ENCODE measurements around the gene KCTD15.

KCTD15 gene

DNA sequence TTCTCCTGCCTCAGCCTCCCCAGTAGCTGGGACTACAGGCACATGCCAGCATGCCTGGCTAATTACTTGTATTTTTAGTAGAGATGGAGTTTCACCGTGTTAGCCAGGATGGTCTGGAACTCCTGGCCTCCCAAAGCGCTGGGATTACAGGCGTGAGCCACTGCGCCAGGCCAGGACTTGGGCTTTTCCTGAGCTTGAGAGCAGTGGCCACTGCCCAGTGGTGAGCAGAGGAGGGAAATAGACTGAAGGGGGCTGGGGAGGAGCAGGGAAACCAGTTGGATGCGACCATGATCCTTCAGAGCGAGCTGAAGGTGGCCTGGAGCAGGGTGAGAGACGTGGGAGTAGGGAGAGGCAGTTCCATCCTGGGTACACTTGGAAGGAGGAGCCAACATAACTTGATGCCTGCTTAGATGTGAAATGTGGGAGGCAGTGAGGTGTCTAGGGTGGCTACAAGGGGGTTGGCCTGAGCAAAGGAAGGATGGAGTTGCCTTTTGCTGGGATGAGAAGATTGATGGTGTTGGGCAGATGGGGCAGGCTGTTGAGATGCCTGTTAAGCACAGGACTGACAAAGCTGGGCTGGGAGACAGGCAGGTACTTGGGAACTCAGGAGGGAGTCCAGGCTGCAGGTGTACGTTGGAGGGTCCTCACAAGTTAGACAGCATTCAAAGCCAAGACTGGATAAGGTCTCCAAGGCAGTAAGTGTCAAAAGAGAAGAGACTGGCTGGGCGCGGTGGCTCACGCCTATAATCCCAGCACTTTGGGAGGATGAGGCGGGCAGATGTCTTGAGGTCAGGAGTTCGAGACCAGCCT is 31.8 kb downstream of the KCTD15 start:
- H3K27ac ChIP-seq (ENCODE audit: low read depth, low read length), result no peak overlapping the region
- no peaks in the 10 kb centered on the region for H3K27me3 ChIP-seq (ENCODE audit: control insufficient read depth, insufficient read depth, low read length)

DNA sequence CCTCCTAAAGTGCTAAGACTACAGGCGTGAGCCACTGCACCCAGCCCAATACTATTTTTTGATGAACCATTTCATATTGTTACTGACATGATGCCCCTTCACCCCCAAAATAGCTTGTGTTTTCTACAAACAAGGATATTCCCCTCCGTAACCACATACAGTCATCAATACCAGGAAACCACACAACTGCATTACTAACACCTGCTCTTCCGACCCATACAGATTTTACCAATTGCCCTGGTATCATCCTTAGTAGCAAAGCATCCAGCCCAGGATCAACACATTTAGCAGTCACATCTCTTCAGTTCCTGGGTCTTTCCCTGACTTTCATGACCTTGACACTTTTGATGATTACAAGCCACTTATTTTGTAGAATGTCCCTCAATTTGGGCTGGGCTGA is 33.6 kb downstream of the KCTD15 start:
- Histone ChIP-seq H3K27ac (ENCODE audit: low read depth, low read length) (no peak overlapping the region), H3K36me3 (ENCODE audit: control insufficient read depth, insufficient read depth, low read length) (no peaks in the 10 kb centered on the region), H3K27me3 (ENCODE audit: control insufficient read depth, insufficient read depth, low read length) (no peaks in the 10 kb centered on the region), H3K9ac (ENCODE audit: low read length) (no peak overlapping the region), H3K4me3 (ENCODE audit: low read length) (no peak overlapping the region), H3K4me1 (ENCODE audit: control insufficient read depth, insufficient read depth, low read length) (no peaks in the 10 kb centered on the region)

More for the DNA sequence above, 31.8 kb downstream of the KCTD15 start:
- Histone ChIP-seq H3K4me3 (ENCODE audit: low read length) (no peak overlapping the region), H3K9ac (ENCODE audit: low read length) (no peak overlapping the region), H3K36me3 (ENCODE audit: control insufficient read depth, insufficient read depth, low read length) (no peaks in the 10 kb centered on the region), H3K4me1 (ENCODE audit: control insufficient read depth, insufficient read depth, low read length) (no peaks in the 10 kb centered on the region)

DNA sequence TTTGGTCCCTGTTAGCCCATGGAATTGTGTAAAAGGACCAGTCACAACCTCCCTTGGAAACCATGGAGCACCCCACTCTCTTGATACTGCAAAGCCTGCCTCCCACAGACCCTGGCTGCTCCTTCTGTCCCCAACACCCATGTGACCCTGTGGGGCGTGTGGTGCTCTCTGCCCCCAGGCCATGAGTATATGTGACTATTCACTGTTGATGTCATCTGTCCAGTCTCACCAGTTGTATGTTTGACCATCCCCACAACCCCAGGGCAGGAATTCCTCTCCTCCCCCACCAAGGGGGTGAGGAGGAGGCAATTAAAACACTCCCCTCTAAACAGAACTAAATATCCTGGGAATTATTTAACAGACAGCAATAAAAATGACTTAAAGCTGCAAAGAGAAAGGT is 35.2 kb downstream of the KCTD15 start:
- H3K36me3 ChIP-seq (ENCODE audit: control insufficient read depth, insufficient read depth, low read length), result no peaks in the 10 kb centered on the region
- H3K4me1 ChIP-seq (ENCODE audit: control insufficient read depth, insufficient read depth, low read length), result no peaks in the 10 kb centered on the region
- H3K9ac ChIP-seq (ENCODE audit: low read length), result no peak overlapping the region
- no peak overlapping the region for H3K4me3 ChIP-seq (ENCODE audit: low read length)
- no peaks in the 10 kb centered on the region for H3K27me3 ChIP-seq (ENCODE audit: control insufficient read depth, insufficient read depth, low read length)
- no peak overlapping the region for H3K27ac ChIP-seq (ENCODE audit: low read depth, low read length)

DNA sequence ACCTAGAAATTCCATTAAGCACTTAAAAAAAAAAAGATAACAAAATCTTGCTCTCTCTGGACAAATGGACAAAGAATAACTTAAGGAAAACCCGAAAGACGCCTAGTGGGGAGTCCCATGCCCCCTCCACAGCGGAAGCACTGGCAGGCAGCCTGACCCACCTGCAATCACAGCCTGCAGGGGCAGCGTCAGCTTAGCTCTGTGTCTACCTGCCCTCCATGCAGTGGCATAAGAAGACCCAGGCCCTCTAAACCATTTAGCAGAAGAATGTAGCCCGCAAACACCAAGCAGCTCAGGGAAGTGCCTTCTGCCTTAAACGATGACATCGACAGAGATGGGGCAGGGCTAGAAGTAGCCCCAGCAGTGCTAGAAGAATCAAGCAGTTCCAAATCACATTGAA is 36.0 kb downstream of the KCTD15 start:
- no peaks in the 10 kb centered on the region for H3K27me3 ChIP-seq (ENCODE audit: control insufficient read depth, insufficient read depth, low read length)

DNA sequence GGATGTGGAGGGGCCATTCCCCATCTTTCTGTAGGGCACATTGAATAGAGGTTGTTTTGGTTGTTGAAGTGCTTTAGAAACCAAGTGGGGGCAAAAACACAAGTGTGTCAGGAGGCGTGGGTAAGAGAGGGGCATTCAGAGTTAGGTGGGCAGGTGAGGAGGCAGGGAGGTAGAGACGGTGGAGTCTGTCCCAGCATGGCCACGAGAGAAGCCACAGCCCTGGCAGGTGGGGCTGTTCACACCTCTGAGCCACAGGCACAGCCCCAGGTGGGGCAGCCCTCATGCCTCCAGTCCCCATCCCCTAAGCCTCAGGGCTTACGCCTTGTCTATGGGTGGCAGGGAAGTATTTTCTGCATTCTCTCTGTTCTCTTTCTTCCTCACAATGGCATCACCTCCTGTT is 43.7 kb downstream of the KCTD15 start:
- Histone ChIP-seq H3K27me3 (ENCODE audit: control insufficient read depth, insufficient read depth, low read length) (no peaks in the 10 kb centered on the region), H3K4me3 (ENCODE audit: low read length) (no peak overlapping the region)

More for the DNA sequence above, 36.0 kb downstream of the KCTD15 start:
- Histone ChIP-seq H3K9ac (ENCODE audit: low read length) (no peak overlapping the region), H3K4me3 (ENCODE audit: low read length) (no peak overlapping the region), H3K27ac (ENCODE audit: low read depth, low read length) (no peak overlapping the region), H3K4me1 (ENCODE audit: control insufficient read depth, insufficient read depth, low read length) (no peaks in the 10 kb centered on the region), H3K36me3 (ENCODE audit: control insufficient read depth, insufficient read depth, low read length) (no peaks in the 10 kb centered on the region)

DNA sequence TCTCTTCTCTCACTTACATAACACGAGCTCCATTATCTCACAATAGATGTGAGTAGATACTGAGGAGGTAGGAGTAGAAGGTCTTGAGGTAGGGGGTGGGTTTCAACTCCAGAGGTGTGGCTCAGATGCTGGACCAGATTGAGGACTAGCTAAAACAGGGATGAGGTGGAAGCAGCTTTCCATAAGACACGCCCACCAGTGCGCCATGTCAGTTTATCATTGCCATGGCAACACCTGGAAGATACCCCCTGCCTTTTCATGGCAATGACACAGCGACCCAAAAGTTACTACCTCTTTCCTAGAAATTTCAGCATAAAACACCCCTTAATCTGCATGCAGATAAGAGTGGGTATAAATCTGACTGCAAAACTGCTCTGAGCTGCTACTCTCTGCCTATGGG is 44.1 kb downstream of the KCTD15 start:
- Histone ChIP-seq H3K4me1 (ENCODE audit: control insufficient read depth, insufficient read depth, low read length) (no peaks in the 10 kb centered on the region), H3K27ac (ENCODE audit: low read depth, low read length) (no peak overlapping the region), H3K36me3 (ENCODE audit: control insufficient read depth, insufficient read depth, low read length) (no peaks in the 10 kb centered on the region), H3K27me3 (ENCODE audit: control insufficient read depth, insufficient read depth, low read length) (no peaks in the 10 kb centered on the region), H3K4me3 (ENCODE audit: low read length) (no peak overlapping the region), H3K9ac (ENCODE audit: low read length) (no peak overlapping the region)

More for the DNA sequence above, 43.7 kb downstream of the KCTD15 start:
- H3K36me3 ChIP-seq (ENCODE audit: control insufficient read depth, insufficient read depth, low read length), result no peaks in the 10 kb centered on the region
- no peaks in the 10 kb centered on the region for H3K4me1 ChIP-seq (ENCODE audit: control insufficient read depth, insufficient read depth, low read length)
- no peak overlapping the region for H3K9ac ChIP-seq (ENCODE audit: low read length)
- H3K27ac ChIP-seq (ENCODE audit: low read depth, low read length), result no peak overlapping the region

DNA sequence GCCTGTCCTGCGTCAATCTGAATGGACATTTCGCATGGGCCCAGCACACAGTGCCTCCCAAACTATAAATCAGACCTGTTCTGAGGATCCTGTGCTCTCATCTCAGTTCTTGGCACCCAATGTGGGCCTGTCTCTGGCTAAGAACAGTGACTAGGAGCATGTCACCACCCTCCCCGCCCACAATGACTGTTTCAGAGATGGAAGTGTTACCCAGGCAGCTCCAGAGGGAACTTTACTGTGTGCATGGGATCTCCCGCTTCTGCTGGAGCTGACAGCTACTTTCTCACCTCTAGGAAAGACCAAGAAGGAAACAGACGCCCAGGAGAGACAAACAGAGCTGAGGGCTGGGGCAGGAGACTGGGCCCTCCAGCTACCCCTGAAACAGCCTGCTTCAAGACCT is 45.0 kb downstream of the KCTD15 start:
- H3K4me1 ChIP-seq (ENCODE audit: control insufficient read depth, insufficient read depth, low read length), result no peaks in the 10 kb centered on the region
- H3K36me3 ChIP-seq (ENCODE audit: control insufficient read depth, insufficient read depth, low read length), result no peaks in the 10 kb centered on the region
- no peak overlapping the region for H3K27ac ChIP-seq (ENCODE audit: low read depth, low read length)
- H3K27me3 ChIP-seq (ENCODE audit: control insufficient read depth, insufficient read depth, low read length), result no peaks in the 10 kb centered on the region
- no peak overlapping the region for H3K4me3 ChIP-seq (ENCODE audit: low read length)
- H3K9ac ChIP-seq (ENCODE audit: low read length), result no peak overlapping the region

DNA sequence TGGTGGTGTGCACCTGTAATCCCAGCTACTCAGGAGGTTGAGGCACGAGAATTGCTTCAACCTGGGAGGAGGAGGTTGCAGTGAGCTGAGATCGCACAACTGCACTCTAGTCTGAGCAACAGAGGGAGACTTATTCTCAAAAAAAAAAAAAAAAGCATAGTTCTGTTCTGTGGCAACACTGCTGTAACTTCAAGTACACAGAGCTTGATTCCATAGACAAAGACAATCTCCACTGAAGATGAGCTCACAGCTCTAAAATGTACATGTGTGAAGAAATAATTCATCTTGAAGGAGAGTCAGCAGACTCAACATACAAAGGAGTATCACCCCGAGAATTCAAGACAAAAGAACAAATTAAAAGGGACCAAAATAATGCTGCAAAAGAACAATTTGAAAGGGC is 47.8 kb downstream of the KCTD15 start:
- Histone ChIP-seq H3K4me3 (ENCODE audit: low read length) (no peak overlapping the region), H3K9ac (ENCODE audit: low read length) (no peak overlapping the region), H3K27ac (ENCODE audit: low read depth, low read length) (no peak overlapping the region), H3K36me3 (ENCODE audit: control insufficient read depth, insufficient read depth, low read length) (no peaks in the 10 kb centered on the region), H3K27me3 (ENCODE audit: control insufficient read depth, insufficient read depth, low read length) (no peaks in the 10 kb centered on the region), H3K4me1 (ENCODE audit: control insufficient read depth, insufficient read depth, low read length) (no peaks in the 10 kb centered on the region)

DNA sequence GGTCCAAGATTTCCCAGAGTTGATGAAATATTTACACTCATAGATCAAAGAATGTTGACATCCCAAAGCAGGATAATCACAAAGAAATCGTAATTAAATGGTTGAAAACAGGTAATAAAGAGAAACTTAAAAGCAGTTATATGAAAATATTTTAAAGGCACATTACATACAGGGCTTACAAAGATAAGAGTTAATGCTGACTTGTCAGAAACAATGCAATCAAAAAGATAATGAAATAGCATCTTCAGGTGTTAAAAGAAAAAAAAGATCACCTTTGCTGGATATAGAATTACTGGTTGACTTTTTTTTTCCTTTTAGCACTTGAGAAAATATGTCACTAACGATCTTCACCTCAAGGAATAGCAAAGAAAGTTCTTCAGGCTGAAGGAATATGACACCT is 48.8 kb downstream of the KCTD15 start:
- Histone ChIP-seq H3K36me3 (ENCODE audit: control insufficient read depth, insufficient read depth, low read length) (no peaks in the 10 kb centered on the region), H3K9ac (ENCODE audit: low read length) (no peak overlapping the region), H3K27ac (ENCODE audit: low read depth, low read length) (no peak overlapping the region), H3K4me3 (ENCODE audit: low read length) (no peak overlapping the region), H3K4me1 (ENCODE audit: control insufficient read depth, insufficient read depth, low read length) (no peaks in the 10 kb centered on the region), H3K27me3 (ENCODE audit: control insufficient read depth, insufficient read depth, low read length) (no peaks in the 10 kb centered on the region)

DNA sequence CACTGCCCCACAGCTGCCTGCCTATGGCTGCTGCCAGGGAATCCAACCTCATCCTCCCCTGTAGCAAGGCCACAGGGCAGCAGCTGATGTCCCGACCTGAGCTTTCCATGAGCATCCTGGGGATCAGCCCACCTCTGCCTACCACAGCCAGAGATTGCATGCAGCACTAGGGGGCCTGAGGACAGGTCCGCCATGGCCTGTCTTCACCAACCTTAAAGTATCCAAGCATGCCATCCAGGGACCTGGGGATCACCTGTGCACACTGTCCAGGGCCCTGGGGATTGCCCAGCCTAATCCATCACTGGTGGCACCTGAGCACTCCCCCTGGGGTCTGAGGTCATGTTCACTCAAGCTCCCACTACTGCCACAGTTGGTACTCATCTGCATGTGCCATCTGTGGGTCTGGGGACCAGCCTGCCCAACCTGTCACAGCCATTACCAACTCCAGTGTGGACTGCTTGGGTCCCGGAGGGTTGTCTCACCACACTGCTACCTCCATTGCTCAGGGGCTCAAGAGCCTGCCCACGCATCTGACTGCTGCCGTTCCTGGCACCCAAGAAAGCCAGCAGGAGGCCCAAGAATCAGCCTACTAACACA is 53.0 kb downstream of the KCTD15 start:
- H3K27me3 ChIP-seq (ENCODE audit: control insufficient read depth, insufficient read depth, low read length), result no peaks in the 10 kb centered on the region
- H3K4me3 ChIP-seq (ENCODE audit: low read length), result no peak overlapping the region
- H3K9ac ChIP-seq (ENCODE audit: low read length), result no peak overlapping the region
- no peak overlapping the region for H3K27ac ChIP-seq (ENCODE audit: low read depth, low read length)
- no peaks in the 10 kb centered on the region for H3K4me1 ChIP-seq (ENCODE audit: control insufficient read depth, insufficient read depth, low read length)
- no peaks in the 10 kb centered on the region for H3K36me3 ChIP-seq (ENCODE audit: control insufficient read depth, insufficient read depth, low read length)

DNA sequence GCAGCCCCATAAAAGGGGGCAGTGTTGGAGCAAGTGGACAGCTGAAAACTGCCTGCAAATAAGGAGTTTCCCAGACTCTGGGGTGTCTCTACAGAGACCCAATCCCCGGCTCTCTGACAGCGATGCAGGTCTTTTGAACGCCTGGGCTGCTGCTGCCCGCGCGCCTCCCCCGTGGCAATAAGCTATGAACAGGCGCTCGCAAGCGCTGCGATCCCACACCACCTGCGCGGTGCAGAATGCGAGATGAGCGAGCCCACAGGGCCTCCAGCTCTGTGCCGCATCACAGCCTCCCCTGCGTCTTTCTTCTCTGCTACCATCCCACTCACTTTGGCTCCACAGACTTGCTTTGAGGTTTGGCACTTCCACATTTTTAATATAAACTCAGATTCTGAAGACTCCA is 62.3 kb downstream of the KCTD15 start:
- Histone ChIP-seq H3K27ac (ENCODE audit: low read depth, low read length) (no peak overlapping the region), H3K4me1 (ENCODE audit: control insufficient read depth, insufficient read depth, low read length) (no peaks in the 10 kb centered on the region), H3K27me3 (ENCODE audit: control insufficient read depth, insufficient read depth, low read length) (no peaks in the 10 kb centered on the region), H3K4me3 (ENCODE audit: low read length) (no peak overlapping the region), H3K9ac (ENCODE audit: low read length) (no peak overlapping the region), H3K36me3 (ENCODE audit: control insufficient read depth, insufficient read depth, low read length) (no peaks in the 10 kb centered on the region)

DNA sequence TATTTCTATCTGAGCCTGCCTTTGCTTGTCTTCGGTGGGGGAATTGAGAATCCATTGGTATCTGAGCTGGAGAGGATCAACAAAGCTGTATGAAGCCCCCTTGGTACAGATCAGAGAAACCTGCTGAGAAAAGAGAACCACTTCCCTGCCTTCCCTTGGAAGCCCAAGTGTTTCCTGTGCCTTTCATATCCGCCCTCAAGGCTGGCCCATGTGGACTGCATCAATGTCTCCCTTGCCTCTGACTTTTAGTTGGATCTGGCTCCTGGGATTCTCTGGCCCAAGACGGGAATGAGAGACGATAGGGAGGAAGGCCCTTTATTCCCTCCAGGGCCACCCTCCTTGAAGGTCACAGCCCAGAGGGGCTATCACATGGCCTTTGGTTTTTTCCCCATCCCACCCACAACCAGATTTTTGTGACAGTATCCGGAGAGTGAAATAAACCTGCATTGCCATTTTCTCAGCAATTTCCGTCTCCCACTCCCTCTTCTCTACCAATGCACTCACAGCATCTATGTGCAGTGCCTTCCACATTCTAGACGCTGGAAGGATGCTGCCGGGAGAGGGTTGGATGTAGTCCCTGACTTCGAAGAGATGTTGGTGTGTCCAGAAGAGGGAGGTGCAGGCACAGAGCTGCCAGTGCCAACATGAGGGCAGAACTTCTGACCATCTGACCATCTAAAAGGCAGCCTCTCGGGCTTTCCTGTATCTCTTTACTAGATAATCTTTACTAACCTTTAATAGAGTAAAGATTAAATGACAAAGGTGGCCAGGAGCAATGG is 63.8 kb downstream of the KCTD15 start:
- H3K4me3 ChIP-seq (ENCODE audit: low read length), result no peak overlapping the region
- no peaks in the 10 kb centered on the region for H3K36me3 ChIP-seq (ENCODE audit: control insufficient read depth, insufficient read depth, low read length)
- no peak overlapping the region for H3K27ac ChIP-seq (ENCODE audit: low read depth, low read length)
- no peaks in the 10 kb centered on the region for H3K27me3 ChIP-seq (ENCODE audit: control insufficient read depth, insufficient read depth, low read length)
- no peak overlapping the region for H3K9ac ChIP-seq (ENCODE audit: low read length)
- H3K4me1 ChIP-seq (ENCODE audit: control insufficient read depth, insufficient read depth, low read length), result no peaks in the 10 kb centered on the region
